HCT116 (cell line): ENCODE results near the gene GLI3.

Experiments used
- CBX3 ChIP-seq: IDR thresholded peaks from 2 replicates; pipeline ENCODE4 v1.6.1; 2012; ENCODE audit warnings: low read depth
- CTCF ChIP-seq, 3 experiments: fragments of 200-600 bp in 1 of 3; sonication (generic) in 1 of 3; IDR thresholded peaks in 2 of 3; conservative IDR thresholded peaks in 1 of 3; 2 replicates each; pipeline ENCODE4 v1.5.1; 2012 to 2017; ENCODE audit warnings: low read depth in 2 of 3, low read length in 2 of 3, antibody characterized with exemption in 1 of 3, borderline replicate concordance in 1 of 3, control low read depth in 1 of 3, mild to moderate bottlenecking in 1 of 3, mixed read lengths in 1 of 3, mixed run types in 1 of 3, moderate library complexity in 1 of 3; ENCODE audit not compliant: insufficient read depth in 1 of 3
- EZH2 ChIP-seq: fragments of 200-600 bp; sonication (generic); IDR thresholded peaks from 2 replicates; pipeline ENCODE4 v1.6.1; 2017; ENCODE audit warnings: antibody characterized with exemption, mixed run types
- EZH2phosphoT487 ChIP-seq: fragments of 200-600 bp; IDR thresholded peaks from 2 replicates; pipeline ENCODE4 v1.6.1; 2018; ENCODE audit warnings: antibody characterized with exemption, borderline replicate concordance
- POLR2A ChIP-seq: IDR thresholded peaks from 2 replicates; pipeline ENCODE4 v1.7.0; 2011; ENCODE audit warnings: borderline replicate concordance; ENCODE audit not compliant: insufficient read depth, insufficient read length; ENCODE audit errors: extremely low read depth
- POLR2AphosphoS5 ChIP-seq: IDR thresholded peaks from 2 replicates; pipeline ENCODE4 v1.6.1; 2011; ENCODE audit warnings: mild to moderate bottlenecking, low read depth, low read length, moderate library complexity
- REST ChIP-seq: IDR thresholded peaks from 2 replicates; pipeline ENCODE4 v1.6.1; 2012; ENCODE audit warnings: low read depth
- SIN3A ChIP-seq: IDR thresholded peaks from 2 replicates; pipeline ENCODE4 v1.6.1; 2012; ENCODE audit warnings: low read depth
- SRF ChIP-seq: IDR thresholded peaks from 2 replicates; pipeline ENCODE4 v1.6.1; 2012; ENCODE audit warnings: low read depth
- ZBTB33 ChIP-seq: IDR thresholded peaks from 2 replicates; pipeline ENCODE4 v1.6.1; 2011; ENCODE audit warnings: mild to moderate bottlenecking, low read length, moderate library complexity; ENCODE audit not compliant: insufficient replicate concordance; ENCODE audit errors: extremely low read depth
- ZFX ChIP-seq: fragments of 450-650 bp; IDR thresholded peaks from 2 replicates; pipeline ENCODE4 v1.6.1; 2017
- ZNF274 ChIP-seq: fragments of 200-500 bp; sonication (Bioruptor generic); IDR thresholded peaks from 2 replicates; pipeline ENCODE4 v1.6.1; 2014; ENCODE audit warnings: mild to moderate bottlenecking, low read depth, low read length, inconsistent platforms

DNA sequence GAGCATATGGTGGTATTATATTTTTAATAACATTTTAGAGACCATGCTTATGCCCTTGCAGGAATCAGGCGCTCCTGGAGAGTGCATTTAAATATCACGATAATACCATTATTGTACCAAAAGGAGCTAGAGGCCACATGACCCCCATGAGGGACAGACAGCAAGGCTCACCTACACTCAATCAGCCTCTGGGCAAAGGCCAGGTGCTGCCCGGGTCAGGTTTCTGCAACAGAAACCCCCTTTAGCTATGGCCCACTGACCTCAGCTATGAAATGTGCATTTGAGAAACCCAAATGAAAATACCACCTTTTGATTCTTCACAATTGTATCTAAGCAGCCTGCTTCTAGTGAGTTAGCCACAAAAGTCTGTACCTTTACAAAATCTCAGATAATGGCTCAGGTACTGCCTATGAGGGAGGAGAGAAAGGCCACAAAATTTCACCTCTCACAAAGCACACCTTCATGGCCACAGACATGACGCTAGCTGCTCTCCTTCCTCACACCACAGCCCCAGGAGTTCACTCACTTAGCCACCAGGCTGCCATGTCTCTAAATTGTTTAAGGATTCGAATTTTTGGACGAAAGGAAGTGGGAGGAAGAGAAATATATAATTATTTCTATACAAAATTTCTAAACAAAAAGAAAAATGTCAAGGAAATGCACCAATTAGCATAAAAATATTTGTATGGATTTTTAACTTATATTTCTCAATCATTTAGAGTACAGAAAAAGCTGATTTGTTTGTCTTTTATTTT is 79.9 kb downstream of the GLI3 start:
- no peak for TF ChIP-seq SIN3A
- TF ChIP-seq CTCF (IDR thresholded peaks at IDR 0.05 in 2 of 3, conservative IDR thresholded peaks at IDR 0.05 in 1 of 3; ENCODE audit: borderline replicate concordance in 1 of 3, insufficient read depth in 1 of 3, low read depth in 2 of 3, low read length in 2 of 3): no peak
- no peak for TF ChIP-seq ZBTB33
- no peak for TF ChIP-seq ZFX
- TF ChIP-seq POLR2A: no peak
- TF ChIP-seq POLR2AphosphoS5: no peak
- no peak for TF ChIP-seq SRF
- TF ChIP-seq EZH2: no peak
- no peak for TF ChIP-seq EZH2phosphoT487
- TF ChIP-seq REST: no peak
- no peak for TF ChIP-seq CBX3
- no peak for TF ChIP-seq ZNF274
